H1 (cell line): ENCODE measurements around the gene SLC6A6. TPM values are rescaled to one million over a fixed set of nuclear protein-coding genes. Genes with fewer than 3 reads are reported as not detected.

Experiments
- ASH2L ChIP-seq: fragments of 200-600, 300-600 bp; sonication (generic); IDR thresholded peaks from one replicate; pipeline ENCODE4 v1.7.1; 2017; ENCODE audit warnings: low read length
- HDAC6 ChIP-seq: IDR thresholded peaks from one replicate; pipeline ENCODE4 v1.7.1; 2012; ENCODE audit warnings: low read depth, mild to moderate bottlenecking, inconsistent platforms, low read length, moderate library complexity
- KDM1A ChIP-seq: fragments of 200-600, 300-600 bp; sonication (generic); IDR thresholded peaks from 2 replicates; pipeline ENCODE4 v1.7.1; 2016; ENCODE audit warnings: mild to moderate bottlenecking, low read length, borderline replicate concordance
- KDM5A ChIP-seq: fragments of 200-600 bp; IDR thresholded peaks from 2 replicates; pipeline ENCODE4 v1.7.1; 2012; ENCODE audit warnings: mild to moderate bottlenecking, low read length, inconsistent platforms, mixed read lengths
- SAP30 ChIP-seq: fragments of 300-600 bp; sonication (generic); IDR thresholded peaks from 2 replicates; pipeline ENCODE4 v1.7.1; 2012; ENCODE audit warnings: low read length, moderate library complexity, mild to moderate bottlenecking, inconsistent platforms; ENCODE audit not compliant: insufficient read depth, insufficient replicate concordance
- polyA plus RNA-seq, 7 experiments: library from polyadenylated mRNA; depleted of rRNA in 3 of 7; stranded (reverse) in 5 of 7; unstranded in 2 of 7; fragments of >200 nt in 5 of 7; fragments of 200-250 nt in 2 of 7; gene quantifications; 1 replicate in 5 of 7; 2 replicates in 1 of 7; 4 replicates in 1 of 7; pipeline versions ENCODE4 v1.2.1 to v1.2.3, GENCODE V29; 2011 to 2013; ENCODE audit warnings: missing spikeins in 2 of 7, mixed read lengths in 2 of 7
- total RNA-seq: library from RNA; stranded (reverse); fragmentation: NEBNext Ultra II Directional; extraction: Animal tissue kit (Norgen Biotek cat#: 25700); gene quantifications from 2 replicates; pipeline ENCODE4 v1.2.1, GENCODE V29; 2021

SLC6A6 gene
- total and polyA plus RNA-seq, 2 of the 8 experiments (the other 6 are each of a cell fraction or from before 2014, with no cell fraction given): 66.2 to 144 TPM

DNA sequence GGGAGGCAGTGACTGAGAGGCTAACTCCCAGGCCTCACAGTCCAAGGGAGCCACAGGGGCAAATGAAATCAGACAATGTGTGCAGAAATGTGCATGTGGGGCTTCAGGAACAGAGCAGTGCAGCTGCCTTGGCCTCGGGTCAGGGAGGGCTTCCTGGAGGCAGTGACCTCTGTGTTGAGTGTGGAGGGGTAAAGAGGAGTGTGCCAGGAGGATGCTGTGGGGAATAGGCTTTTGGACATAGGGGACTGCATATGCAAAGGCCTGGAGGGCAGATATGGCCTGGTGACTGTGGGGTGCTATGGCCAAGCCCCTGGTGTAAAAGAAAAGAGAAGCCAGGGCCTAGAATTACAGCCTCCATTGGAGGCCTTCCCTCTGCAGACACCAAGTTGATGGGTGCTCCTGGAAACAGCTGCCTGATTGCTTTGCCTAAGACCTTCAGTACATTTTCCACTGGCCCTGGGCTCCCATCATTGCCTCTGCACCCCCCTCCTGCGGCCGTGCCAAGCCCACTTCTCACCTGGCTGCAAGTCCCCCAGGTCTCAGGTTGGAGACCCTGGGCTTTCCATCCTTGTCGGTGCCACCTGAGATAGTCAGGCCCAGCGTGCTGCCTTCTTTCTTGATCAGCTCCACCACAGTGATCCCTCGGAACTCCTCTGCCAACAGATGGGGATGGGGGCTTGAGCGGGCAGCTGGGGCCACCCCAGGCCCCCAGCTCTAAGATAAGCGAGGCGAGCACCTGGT is 122.7 kb downstream of the SLC6A6 start (continued):
- TF ChIP-seq HDAC6 (no peak), SAP30 (no peak), KDM5A (no peak), KDM1A (no peak), ASH2L (no peak)
